Body of pancreas (tissue), 4 donors: ENCODE measurements around the gene TXNIP.

Experiments used
- POLR2A ChIP-seq, 3 donors: fragments of 450-650 bp; IDR thresholded peaks; one replicate each; pipeline ENCODE4 v1.6.1; 2016; ENCODE audit warnings: antibody characterized with exemption in 3 of 3, mild to moderate bottlenecking in 2 of 3
- TF ChIP-seq, protein P1 (sequence below), 7 experiments: fragments of 450-650 bp in 4 of 7; fragments of 200-600 bp in 3 of 7; sonication (generic) in 3 of 7; IDR thresholded peaks; one replicate each; pipeline ENCODE4 v1.5.1; 2016 to 2019; ENCODE audit warnings: antibody characterized with exemption in 7 of 7

- TF ChIP-seq, protein P1, sequence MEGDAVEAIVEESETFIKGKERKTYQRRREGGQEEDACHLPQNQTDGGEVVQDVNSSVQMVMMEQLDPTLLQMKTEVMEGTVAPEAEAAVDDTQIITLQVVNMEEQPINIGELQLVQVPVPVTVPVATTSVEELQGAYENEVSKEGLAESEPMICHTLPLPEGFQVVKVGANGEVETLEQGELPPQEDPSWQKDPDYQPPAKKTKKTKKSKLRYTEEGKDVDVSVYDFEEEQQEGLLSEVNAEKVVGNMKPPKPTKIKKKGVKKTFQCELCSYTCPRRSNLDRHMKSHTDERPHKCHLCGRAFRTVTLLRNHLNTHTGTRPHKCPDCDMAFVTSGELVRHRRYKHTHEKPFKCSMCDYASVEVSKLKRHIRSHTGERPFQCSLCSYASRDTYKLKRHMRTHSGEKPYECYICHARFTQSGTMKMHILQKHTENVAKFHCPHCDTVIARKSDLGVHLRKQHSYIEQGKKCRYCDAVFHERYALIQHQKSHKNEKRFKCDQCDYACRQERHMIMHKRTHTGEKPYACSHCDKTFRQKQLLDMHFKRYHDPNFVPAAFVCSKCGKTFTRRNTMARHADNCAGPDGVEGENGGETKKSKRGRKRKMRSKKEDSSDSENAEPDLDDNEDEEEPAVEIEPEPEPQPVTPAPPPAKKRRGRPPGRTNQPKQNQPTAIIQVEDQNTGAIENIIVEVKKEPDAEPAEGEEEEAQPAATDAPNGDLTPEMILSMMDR (IDR thresholded peaks at IDR 0.05), result no peak
- no peak for TF ChIP-seq POLR2A (IDR thresholded peaks at IDR 0.05)
Measured at GRCh38 chr1:145944532-145944931, 51.8 kb downstream of the TXNIP start.
